HG02870 (cell line): ENCODE measurements around the gene FGD6.

Source experiments
- ATAC-seq: cut with Tn5 transposase; IDR thresholded peaks from one replicate; pipeline ENCODE4 v1.9.1; 2021; ENCODE audit warnings: mild to moderate bottlenecking, moderate library complexity; ENCODE audit not compliant: unreplicated experiment

FGD6 gene

DNA sequence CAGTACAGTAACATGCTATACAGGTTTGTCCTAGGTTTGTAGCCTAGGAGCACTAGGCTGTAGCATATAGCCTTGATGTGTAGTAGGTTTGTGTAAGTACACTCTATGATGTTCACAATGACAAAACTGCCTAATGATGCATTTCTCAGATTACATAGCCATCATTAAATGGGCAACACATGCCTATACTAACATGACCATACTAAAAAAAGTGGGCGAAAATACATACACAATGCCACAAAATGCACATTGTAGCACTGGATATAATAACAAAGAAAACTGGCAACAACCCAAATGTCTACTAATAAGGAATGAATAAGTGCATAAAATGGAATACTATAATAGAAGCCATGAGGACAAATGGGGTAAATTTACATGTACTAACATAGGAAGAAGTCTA lies 182.5 kb downstream of the FGD6 start:
- ATAC-seq, result no peak
